Glutamatergic neuron (in vitro differentiated cells): ENCODE data around the gene NCEH1. TPM values are rescaled to one million over a fixed set of nuclear protein-coding genes. Genes with fewer than 3 reads are reported as not detected.

ENCODE experiments used
- DNase-seq: peaks from one replicate; pipeline ENCODE4 v3.0.0; 2022
- H3K27ac Mint-ChIP-seq: one replicate; pipeline ENCODE4 v1.8.0; 2020; ENCODE audit warnings: mild to moderate bottlenecking, mixed read lengths, inconsistent platforms; ENCODE audit not compliant: unreplicated experiment
- H3K27me3 Mint-ChIP-seq: one replicate; pipeline ENCODE4 v1.8.0; 2020; ENCODE audit warnings: mild to moderate bottlenecking, moderate library complexity, mixed read lengths, inconsistent platforms; ENCODE audit not compliant: unreplicated experiment
- H3K36me3 Mint-ChIP-seq: one replicate; pipeline ENCODE4 v1.8.0; 2020; ENCODE audit warnings: mild to moderate bottlenecking, mixed read lengths, inconsistent platforms; ENCODE audit not compliant: unreplicated experiment
- H3K4me1 Mint-ChIP-seq: one replicate; pipeline ENCODE4 v1.8.0; 2020; ENCODE audit warnings: mild to moderate bottlenecking, low read depth, mixed read lengths, inconsistent platforms; ENCODE audit not compliant: unreplicated experiment
- H3K4me3 Mint-ChIP-seq: one replicate; pipeline ENCODE4 v1.8.0; 2020; ENCODE audit warnings: mild to moderate bottlenecking, mixed read lengths, inconsistent platforms; ENCODE audit not compliant: unreplicated experiment
- H3K9me3 Mint-ChIP-seq: one replicate; pipeline ENCODE4 v1.8.0; 2020; ENCODE audit warnings: mild to moderate bottlenecking, moderate library complexity, mixed read lengths, inconsistent platforms; ENCODE audit not compliant: unreplicated experiment
- total RNA-seq: library from RNA; stranded (reverse); fragmentation: NEBNext Ultra II Directional; extraction: Animal tissue kit (Norgen Biotek cat#: 25700); gene quantifications from one replicate; pipeline ENCODE4 v1.2.1, GENCODE V29; 2021; ENCODE audit not compliant: unreplicated experiment
- TF ChIP-seq, protein P1 (sequence below): fragments of 200-600 bp; sonication (generic); IDR thresholded peaks from one replicate; pipeline ENCODE4 v1.5.0; 2021; ENCODE audit not compliant: partially characterized antibody, unreplicated experiment

The NCEH1 gene
- total RNA-seq, 1 donor from 2014 or later: 1.5 TPM

DNA sequence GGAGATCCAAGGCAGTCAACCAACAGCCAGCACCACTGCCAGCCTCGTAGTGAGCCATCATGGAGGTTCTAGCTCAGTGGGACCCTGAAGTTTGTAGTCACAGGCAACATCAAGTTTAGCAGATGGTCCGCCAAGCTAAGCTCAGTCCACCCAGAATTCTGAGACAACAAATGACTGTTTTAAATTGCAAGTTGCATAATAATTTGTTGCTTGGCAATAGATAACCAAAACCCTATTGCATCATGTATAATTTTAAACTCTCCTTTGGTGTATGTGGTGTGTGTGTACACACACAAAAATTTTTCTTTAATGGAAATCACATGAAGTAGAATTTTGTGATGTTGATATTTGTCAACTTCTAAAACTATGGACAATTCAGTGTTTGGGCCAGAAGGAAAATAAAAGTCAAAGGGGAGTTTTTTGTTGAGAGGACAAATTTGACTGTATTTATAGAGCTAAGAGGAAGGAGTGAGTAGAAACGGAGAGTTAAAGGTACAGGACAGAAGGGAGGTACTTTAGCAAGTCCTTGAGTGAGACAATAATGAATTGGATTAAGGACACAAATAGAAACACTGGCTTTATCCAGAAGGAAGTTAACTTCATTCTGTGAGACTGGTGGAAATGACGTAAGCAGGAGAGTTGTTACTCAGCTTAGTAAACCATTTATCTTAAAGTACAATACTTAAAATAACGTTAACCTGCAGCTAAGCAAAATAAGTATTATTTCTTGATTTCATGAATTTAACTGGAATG lies 83.6 kb downstream of the NCEH1 start:
- Mint-ChIP-seq H3K27me3 (no peaks in the 10 kb centered on the region), H3K36me3 (no peaks in the 10 kb centered on the region), H3K4me3 (no peak overlapping the region), H3K9me3 (no peaks in the 10 kb centered on the region), H3K4me1 (no peaks in the 10 kb centered on the region), H3K27ac (no peak overlapping the region)
- TF ChIP-seq, protein P1, sequence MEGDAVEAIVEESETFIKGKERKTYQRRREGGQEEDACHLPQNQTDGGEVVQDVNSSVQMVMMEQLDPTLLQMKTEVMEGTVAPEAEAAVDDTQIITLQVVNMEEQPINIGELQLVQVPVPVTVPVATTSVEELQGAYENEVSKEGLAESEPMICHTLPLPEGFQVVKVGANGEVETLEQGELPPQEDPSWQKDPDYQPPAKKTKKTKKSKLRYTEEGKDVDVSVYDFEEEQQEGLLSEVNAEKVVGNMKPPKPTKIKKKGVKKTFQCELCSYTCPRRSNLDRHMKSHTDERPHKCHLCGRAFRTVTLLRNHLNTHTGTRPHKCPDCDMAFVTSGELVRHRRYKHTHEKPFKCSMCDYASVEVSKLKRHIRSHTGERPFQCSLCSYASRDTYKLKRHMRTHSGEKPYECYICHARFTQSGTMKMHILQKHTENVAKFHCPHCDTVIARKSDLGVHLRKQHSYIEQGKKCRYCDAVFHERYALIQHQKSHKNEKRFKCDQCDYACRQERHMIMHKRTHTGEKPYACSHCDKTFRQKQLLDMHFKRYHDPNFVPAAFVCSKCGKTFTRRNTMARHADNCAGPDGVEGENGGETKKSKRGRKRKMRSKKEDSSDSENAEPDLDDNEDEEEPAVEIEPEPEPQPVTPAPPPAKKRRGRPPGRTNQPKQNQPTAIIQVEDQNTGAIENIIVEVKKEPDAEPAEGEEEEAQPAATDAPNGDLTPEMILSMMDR: no peak
- DNase-seq: no peak

DNA sequence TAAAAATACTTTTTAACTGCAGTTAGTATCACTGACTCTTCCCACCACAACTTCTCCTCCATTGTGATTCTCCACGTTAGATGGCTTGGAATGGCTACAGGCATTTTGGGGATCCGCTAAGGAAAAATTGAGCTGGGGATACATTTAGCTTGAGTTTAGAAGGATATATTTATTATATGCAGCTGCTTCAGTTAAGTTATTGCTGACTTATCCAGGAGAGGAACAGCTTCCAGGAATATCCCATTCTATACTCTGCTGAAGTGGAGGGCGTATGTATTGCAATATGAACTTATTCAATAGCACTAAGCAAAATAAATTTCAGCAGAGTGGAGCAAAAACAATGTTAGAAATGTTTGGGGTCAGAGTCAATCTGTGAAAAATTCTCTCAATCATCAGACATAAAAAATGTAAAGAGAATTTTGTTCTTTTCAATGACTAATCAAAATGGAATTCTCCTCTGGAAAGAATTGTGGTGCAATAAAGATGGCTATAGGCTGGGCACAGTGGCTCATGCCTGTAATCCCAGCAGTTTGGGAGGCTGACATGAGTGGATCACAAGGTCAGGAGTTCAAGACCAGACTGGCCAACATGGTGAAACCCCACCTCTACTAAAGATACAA lies 84.7 kb downstream of the NCEH1 start:
- Mint-ChIP-seq H3K36me3 (no peaks in the 10 kb centered on the region), H3K9me3 (no peaks in the 10 kb centered on the region), H3K4me3 (no peak overlapping the region), H3K27me3 (no peaks in the 10 kb centered on the region), H3K27ac (no peak overlapping the region), H3K4me1 (no peaks in the 10 kb centered on the region)
- TF ChIP-seq, protein P1: no peak
- DNase-seq: no peak

DNA sequence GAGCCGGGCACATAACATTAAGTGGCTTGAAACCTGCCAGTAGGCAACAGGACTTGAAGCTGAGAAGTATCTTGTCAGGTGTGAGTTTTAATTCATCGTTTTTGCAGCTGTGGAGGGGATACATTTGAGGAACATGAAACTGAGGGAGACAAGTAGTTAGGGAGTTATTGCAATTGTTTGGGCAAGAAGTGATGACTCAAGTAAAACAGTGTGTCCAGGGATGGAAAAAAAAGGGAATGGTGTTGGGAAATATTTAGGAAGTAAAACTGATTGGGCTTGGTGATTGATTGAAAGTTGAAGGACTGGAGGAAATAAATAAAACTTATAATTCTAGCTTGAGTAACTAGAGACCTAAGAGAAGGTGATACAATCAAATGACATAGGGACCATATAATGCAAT lies 85.5 kb downstream of the NCEH1 start:
- Mint-ChIP-seq H3K27ac (no peak overlapping the region), H3K9me3 (no peaks in the 10 kb centered on the region), H3K27me3 (no peaks in the 10 kb centered on the region), H3K4me1 (no peaks in the 10 kb centered on the region), H3K4me3 (no peak overlapping the region), H3K36me3 (no peaks in the 10 kb centered on the region)
- no peak for DNase-seq
- TF ChIP-seq, protein P1: no peak

DNA sequence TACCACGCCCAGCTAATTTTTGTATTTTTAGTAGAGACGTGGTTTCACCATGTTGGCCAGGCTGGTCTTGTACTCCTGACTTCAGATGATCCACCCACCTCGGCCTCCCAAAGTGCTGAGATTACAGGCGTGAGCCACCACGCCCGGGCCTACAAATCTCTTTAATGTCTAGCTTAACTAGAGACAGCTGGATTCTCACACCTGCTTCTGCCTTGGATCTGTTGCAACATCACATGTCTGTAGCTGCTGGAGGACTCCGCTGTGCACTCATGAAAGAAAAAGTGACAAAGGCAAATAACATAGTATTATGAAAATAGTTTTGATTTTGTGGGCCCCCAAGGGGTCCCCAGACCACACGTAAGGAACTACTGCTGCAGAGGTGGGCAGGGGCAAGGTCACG lies 85.9 kb downstream of the NCEH1 start:
- no peaks in the 10 kb centered on the region for H3K4me1 Mint-ChIP-seq
- H3K36me3 Mint-ChIP-seq: no peaks in the 10 kb centered on the region
- H3K27me3 Mint-ChIP-seq: no peaks in the 10 kb centered on the region
- TF ChIP-seq, protein P1: no peak
- no peaks in the 10 kb centered on the region for H3K9me3 Mint-ChIP-seq
- no peak for DNase-seq
- no peak overlapping the region for H3K27ac Mint-ChIP-seq
- H3K4me3 Mint-ChIP-seq: no peak overlapping the region
